COLO668 (cell line): ENCODE results near the gene PRAMEF25.
"Not testable (repeated sequence)": the region's sequence is repeated elsewhere in the genome, so short reads cannot be mapped to it uniquely, and the experiment has no call there.

Source experiments
- DNase-seq: peaks from one replicate; lab custom pipeline; 2025; ENCODE audit not compliant: unreplicated experiment; lab: John Stamatoyannopoulos, UW

PRAMEF25 gene

DNA sequence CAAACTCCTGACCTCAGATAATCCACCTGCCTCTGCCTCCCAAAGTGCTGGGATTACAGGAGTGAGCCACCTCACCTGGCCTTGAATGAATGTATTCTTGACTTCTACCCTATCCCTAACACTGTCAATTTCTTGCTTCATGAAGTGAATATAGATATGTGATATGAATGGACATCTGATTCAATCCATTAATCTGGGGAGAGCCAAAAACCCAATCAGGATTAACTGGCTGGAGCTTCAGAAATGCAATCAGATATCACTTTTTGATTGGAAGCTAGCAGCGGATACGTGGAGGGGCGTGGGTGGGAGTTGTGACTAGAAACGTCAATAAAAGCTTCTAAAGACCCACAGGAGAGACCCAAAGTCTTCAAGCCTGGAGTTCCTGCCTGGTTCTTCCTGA, at the start of gene PRAMEF25:
TSS of gene PRAMEF25 (plus strand) at position 301 of the 400 bp plus-strand sequence. CDS start 2,920 bp downstream, outside the sequence.
- not testable (repeated sequence) for DNase-seq

DNA sequence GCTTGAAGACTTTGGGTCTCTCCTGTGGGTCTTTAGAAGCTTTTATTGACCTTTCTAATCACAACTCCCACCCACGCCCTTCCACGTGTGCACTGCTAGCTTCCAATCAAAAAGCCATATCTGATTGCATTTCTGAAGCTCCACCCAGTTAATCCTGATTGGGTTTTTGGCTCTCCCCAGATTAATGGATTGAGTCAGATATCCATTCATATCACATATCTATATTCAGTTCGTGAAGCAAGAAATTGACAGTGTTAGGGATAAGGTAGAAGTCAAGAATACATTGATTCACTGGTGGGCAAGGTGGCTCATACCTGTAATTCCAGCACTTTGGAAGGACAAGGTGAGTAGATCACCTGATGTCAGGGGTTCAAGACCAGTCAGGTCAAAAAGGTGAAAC, 14.1 kb upstream of the PRAMEF25 start, which contains the start of gene PRAMEF27:
TSS of gene PRAMEF27 (minus strand) at position 101 of the 400 bp plus-strand sequence. CDS start 2,916 bp downstream, outside the sequence.
- not testable (repeated sequence) for DNase-seq

DNA sequence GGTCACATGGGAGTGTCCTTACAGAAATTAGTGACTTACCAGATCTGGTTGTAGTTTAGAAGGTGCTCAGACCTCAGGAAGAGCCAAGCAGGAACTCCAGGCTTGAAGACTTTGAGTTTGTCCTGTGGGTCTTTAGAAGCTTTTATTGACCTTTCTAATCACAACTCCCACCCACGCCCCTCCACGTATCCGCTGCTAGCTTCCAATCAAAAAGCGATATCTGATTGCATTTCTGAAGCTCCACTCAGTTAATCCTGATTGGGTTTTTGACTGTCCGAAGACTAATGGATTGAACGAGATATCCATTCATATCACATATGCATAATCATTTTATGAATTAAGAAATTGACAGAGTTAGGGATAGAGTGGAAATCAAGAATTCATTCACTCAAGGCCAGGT, 46.2 kb downstream of the PRAMEF25 start, which contains the start of gene HNRNPCL2:
TSS of gene HNRNPCL2 (minus strand) at position 101 of the 400 bp plus-strand sequence. CDS start 454 bp downstream, outside the sequence.
- not testable (repeated sequence) for DNase-seq
